Superior temporal gyrus (tissue), 1 donor: ENCODE results near the gene SMPD1.
"Not testable (repeated sequence)": the region's sequence is repeated elsewhere in the genome, so short reads cannot be mapped to it uniquely, and the experiment has no call there.

Experiments
- DNase-seq: peaks from one replicate; pipeline ENCODE4 v3.0.0-alpha.2; 2016; ENCODE audit errors: extremely low spot score

The SMPD1 gene

GRCh38 chr11:6388748-6389147 is 1.5 kb upstream of the SMPD1 start:
- DNase-seq = peak; percentile 27

- DNase-seq = peak; percentile 13
Observed at GRCh38 chr11:6390718-6391469, 620 bp downstream of the SMPD1 start.

DNA sequence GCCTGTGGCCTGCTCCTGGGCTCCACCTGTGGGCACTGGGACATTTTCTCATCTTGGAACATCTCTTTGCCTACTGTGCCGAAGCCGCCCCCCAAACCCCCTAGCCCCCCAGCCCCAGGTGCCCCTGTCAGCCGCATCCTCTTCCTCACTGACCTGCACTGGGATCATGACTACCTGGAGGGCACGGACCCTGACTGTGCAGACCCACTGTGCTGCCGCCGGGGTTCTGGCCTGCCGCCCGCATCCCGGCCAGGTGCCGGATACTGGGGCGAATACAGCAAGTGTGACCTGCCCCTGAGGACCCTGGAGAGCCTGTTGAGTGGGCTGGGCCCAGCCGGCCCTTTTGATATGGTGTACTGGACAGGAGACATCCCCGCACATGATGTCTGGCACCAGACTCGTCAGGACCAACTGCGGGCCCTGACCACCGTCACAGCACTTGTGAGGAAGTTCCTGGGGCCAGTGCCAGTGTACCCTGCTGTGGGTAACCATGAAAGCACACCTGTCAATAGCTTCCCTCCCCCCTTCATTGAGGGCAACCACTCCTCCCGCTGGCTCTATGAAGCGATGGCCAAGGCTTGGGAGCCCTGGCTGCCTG is 1.4 kb downstream of the SMPD1 start:
- no peak for DNase-seq

DNA sequence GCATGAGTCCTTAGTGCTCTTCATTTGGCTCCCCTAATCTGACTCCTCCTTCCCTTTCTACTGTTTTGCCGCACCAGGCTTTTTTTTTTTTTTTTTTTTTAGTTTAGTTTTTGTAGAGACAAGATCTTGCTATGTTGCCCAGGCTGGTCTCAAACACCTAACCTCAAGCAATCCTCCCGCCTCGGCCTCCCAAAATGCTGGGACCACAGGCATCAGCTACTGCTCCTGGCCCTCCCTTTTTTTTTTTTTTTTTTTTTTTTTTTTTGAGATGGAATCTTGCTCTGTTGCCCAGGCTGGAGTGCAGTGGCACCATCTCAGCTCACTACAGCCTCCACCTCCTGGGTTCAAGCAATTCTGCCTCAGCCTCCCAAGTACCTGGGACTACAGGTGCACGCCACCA is 2.0 kb downstream of the SMPD1 start:
- DNase-seq = not testable (repeated sequence)

- DNase-seq = peak; percentile 9
Observed at GRCh38 chr11:6393989-6394670, 3.9 kb downstream of the SMPD1 start.

DNA sequence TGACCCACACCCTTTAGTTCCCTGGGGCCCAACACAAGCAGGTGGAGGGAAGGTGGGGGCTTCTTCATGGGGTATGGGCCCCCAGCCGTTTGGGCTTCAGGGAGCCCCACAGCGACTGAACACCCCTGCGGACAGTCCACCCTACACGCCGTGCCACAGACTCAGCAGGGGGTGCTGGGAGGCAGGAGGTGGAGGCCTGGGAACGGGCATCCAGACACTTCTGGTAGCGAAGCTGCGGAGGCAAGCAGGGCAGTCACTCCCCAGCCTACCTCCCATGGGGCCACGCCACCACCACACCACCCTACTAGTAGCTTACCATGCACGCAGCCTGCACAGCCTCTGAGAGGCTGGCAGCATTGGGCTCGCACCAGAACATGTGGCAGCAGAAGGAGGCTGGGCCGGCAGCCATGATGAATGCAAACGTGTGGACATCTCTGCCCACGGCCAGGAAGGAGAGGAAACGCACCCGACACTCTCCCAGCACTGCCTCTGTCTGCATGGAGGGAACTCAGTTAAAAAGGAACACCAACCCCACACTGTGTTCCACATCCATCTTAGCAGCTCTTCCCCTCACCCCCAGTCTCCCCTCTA is 5.3 kb downstream of the SMPD1 start:
- no peak for DNase-seq

GRCh38 chr11:6397156-6397555 is 6.9 kb downstream of the SMPD1 start:
- no peak for DNase-seq

GRCh38 chr11:6397636-6398035 is 7.4 kb downstream of the SMPD1 start:
- DNase-seq = no peak

- DNase-seq = no peak
Observed at GRCh38 chr11:6400431-6401345, 10.4 kb downstream of the SMPD1 start.

DNA sequence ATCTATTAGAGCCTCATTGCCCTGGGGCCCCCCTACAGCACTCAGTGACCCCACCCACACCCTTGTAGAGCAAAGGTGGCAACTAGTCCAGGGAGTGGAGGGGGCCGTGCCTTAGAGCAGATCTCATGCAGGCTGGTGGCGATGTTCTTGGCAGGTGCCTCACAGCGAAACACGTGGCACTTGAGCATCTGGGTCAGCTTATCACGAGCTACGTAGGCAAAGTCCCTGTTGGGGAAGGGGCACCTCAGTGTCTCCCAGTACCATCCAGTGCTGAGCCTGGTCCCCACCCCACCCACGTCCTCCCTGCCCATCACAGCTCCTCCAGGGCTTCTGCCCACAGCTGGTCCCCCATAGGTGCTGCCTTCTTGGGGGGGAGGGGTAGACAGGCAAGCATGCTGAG is 11.2 kb downstream of the SMPD1 start:
- no peak for DNase-seq

GRCh38 chr11:6402061-6402470 is 11.8 kb downstream of the SMPD1 start:
- no peak for DNase-seq

DNA sequence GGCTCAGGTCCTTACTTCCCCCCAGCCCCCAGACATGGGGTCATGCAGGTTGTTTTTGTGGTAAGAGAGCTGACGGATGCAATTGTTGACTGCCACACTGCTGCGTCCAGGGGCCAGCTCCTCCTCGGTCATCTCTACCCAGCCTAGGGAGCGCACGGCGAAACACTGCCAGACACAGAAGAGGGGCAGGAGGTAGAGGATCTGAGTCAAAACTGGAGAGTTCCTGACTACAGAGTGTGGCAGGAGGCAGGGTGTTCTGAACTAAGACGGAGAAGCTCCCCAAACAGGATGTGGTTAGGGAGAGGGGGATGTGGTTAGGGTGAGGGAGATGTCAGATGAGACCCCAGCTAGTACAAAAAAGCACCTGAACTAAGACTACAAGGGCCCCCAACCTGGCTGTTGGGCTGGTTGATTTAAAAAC is 12.3 kb downstream of the SMPD1 start:
- no peak for DNase-seq

GRCh38 chr11:6403539-6403938 is 13.3 kb downstream of the SMPD1 start:
- no peak for DNase-seq

DNA sequence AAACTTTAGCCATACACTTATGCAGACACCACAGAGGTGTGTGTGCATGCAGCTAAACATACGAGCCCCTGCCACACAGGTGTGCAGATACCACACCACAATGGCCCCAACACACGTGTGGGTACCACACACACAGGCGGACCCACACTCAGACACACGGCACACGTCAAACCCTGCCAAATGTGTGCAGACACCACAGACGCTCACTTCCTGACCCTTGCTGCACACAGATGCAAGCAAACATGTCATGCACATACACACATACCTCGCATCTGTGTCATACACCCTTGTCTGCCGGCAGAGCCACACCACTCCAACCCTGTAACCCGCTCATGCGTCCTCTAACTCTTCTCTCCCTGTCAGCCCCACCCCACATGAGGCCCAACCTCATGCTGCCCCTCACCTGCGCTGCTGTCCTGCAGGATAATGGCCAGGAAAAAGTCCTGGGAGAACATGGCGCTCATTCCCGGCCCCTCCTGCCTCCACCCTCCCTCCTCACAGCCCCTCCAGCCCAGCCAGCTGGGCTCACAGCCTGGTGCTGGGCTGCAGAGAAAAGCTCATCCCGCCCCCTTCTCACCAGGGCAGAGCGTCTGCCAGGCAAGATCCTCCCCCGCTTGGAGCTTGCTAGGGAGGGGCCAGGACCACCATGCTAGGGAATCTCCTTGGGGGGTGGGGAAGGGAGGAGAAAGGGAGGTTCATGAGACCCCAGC is 14.2 kb downstream of the SMPD1 start:
- no peak for DNase-seq

DNA sequence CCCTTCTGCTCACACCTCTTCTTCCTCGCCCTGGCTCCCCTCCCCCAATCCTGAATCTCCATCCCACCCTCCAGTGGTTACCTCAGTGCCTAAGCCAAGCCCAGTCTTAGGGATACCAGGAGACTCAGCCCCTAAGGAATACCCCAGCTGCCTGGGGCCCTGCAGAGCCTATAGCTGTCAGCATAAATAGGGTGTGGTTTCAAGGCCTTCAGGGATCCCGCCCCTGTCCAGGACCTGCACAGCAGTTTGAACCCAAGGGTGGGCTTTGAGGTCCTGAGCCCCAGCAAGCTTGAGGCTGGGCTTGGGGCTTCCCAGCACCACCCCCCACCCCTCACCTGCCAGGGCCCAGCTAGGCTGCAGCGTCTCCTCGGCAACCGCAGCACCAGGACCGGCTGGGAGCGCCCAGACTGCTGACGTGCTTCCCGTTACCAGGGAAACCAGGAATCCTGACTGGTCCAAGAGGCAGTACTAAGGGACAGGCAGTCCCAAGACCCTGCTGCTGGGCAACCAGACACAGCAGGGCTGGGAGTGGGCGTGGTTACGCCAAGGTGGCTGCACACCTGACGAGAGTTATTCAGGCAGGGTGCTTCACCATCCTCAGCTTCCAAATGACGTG is 14.9 kb downstream of the SMPD1 start:
- no peak for DNase-seq

DNA sequence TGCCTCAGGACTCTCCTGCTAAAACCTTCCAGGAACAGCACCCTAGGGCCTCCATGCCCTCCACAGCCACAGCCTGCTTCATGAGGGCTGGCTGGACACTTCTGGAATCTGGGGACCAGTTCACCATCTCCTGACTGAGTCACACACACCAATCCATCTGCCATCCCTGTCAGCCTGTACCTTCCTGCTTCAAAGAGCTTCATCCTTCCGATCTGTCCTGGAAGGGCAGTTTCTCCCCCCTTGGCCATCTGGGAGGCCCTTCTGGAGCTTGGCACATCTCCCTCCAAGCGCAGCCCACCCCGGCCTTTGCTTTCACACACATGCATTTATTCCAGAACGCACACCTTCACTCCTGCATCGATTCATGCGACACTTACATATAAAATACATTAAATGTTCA is 15.6 kb downstream of the SMPD1 start:
- DNase-seq = no peak

GRCh38 chr11:6406370-6406769 is 16.1 kb downstream of the SMPD1 start:
- DNase-seq = no peak

GRCh38 chr11:6410695-6411430 is 20.6 kb downstream of the SMPD1 start:
- peak; percentile 64 for DNase-seq

DNA sequence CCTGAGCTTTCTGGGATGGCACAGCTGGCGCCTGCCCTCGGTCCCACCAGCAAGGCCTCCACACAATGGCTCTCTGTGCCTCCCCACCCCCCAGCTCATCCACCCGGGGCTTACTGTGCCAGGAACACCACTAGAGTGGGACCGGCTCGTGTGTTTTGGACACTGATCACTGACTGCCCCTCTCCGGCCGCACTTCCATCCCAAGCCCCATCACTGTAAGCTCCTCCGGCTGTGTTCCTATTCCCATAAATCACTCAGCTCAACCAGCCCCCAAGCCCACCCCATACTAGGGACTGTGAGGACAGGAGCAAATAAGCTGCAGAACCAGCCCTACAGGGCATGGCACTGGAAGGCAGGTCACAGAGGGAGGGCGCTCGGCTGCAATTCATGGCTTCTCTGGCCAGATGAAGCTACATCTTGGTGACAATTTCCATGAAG is 21.3 kb downstream of the SMPD1 start:
- peak; percentile 82 for DNase-seq

DNA sequence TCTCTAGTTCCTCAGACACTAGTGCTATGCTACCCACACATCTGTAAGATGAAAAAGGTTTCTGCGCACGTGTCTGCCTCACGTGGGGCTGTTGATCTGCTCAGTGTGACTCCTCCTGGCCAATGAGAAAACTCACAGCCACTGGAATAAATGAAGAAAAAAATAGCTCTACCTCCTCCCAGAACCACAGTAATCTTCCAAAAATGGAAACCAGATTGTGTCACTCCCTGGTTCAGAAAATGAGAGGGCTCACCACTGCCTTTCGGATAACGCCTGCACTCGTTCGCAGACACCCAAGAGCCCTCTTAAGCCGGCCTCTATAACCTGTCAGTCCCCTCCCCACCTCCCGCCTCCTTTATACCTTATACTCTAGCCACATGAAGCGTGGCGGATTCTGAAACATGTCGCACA is 23.5 kb downstream of the SMPD1 start:
- no peak for DNase-seq
